ENCODE data around the gene SLC22A16.

Gene SLC22A16

DNA sequence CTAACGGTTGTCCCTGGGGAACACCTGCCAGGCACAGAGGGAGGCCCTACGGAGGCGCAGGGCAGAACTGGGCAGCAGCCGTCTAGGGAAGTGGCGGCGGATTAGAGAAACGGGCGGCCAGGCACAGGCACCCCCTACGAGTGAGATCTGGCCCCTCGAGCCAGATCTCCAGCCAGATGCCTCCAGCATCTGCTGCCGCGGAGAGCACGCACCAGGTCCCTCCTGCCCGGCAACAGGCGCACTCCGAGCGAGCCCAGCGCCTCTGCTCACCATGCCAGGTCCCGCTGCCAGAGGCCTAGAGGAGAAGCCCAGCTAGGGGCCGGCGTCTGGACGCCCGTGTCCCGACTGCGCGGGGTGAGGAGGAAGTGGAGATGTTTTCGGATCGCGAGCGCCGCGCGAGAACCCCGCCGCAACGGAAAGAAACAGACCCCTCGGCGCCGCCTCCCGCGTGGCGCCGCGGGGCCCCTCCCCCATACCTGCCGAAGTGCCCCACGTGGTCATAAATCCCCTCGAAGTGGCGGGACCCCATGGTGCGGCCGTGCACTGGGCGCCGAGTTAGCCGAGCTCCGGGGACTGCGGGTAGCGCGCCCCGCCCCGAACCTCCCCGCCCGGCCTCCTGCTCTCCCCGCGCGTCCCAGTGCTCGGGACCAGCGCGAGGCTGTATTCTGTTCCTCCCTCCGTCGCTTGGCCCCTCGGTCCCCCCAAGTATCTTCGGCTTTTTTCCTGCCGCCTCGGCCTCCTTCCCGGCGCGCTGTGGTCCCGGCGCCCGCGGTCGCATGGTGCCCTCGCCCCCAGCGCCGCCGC lies at the start of gene SLC22A16:
Gene SLC22A16 (minus strand): TSS at position 568 of the 804 bp plus-strand sequence. CDS start 39 bp downstream, at position 529.
- TF ChIP-seq CTCF (IDR thresholded peaks at IDR 0.05; ENCODE audit: insufficient read depth, missing control alignments): no peak
- no peak for DNase-seq (ENCODE audit: insufficient read length, low spot score)
- FAIRE-seq: no peak

DNA sequence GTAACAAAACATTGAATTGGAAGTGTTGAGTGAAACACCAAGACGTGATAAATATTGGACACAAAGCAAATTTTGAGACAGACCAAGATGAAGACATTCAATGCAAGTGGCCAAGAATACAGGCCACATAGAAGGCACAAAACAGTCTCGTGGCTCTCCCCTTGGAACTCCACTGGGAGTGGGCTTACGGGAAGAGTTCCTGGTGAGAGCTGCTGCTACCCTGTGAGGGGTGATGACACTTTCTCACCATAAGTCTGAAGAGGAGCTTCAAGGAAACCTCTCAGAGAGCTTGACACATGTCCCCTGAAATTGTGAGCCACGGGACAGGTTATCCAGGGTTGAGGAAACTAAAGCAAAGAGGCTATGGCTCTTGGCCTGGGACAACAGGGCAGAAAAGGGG lies 48.6 kb upstream of the SLC22A16 start:
- FAIRE-seq: no peak
- no peak for DNase-seq (ENCODE audit: insufficient read length, low spot score)
- TF ChIP-seq CTCF (IDR thresholded peaks at IDR 0.05; ENCODE audit: insufficient read depth, missing control alignments): no peak

- TF ChIP-seq CTCF (IDR thresholded peaks at IDR 0.05; ENCODE audit: insufficient read depth, missing control alignments): no peak
- FAIRE-seq: no peak
- no peak for DNase-seq (ENCODE audit: insufficient read length, low spot score)
Measured at GRCh38 chr6:110524305-110524704, 47.9 kb upstream of the SLC22A16 start.

DNA sequence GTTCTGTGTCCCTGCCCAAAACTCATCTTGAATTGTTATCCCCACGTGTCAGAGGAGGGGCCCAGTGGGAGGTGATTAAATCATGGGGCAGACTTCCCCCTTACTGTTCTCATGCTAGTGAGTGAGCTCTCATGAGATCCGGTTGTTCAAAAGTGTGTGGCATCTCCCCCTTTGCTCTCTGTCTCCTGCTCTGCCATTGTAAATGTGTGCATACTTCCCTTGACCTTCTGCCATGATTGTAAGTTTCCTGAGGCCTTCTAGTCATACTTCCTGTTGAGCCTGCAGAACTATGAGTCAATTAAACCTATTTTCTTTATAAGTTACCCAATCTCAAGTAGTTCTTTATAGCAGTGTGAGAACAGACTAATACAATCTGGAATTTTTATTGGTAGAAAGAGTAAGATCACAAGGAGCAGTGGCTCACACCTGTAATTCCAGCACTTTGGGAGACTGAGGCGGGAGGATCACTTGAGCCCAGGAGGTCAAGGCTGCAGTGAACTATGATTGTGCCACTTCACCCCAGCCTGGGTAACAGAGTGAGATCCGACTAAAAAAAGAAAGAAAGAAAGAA lies 47.1 kb upstream of the SLC22A16 start:
- FAIRE-seq: no peak
- TF ChIP-seq CTCF (IDR thresholded peaks at IDR 0.05; ENCODE audit: insufficient read depth, missing control alignments): no peak

DNA sequence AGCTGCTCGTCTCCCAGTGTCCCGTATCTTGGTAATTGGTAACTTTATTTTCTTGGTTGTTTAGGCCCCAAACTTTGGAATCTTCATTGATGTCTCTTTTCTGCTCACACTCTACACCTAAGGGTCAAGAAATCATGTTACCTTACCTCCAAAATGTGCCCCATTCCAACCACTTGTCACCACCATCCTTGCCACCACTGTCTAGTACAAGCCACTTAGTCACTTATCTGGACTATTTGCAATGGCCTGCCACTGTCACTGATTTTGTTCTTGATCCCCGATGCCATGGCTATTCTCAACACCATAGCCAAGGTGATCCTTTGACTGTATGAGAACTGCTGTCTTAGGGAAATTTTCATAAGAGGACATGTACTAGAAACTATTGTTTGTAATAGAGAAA lies 46.0 kb upstream of the SLC22A16 start:
- DNase-seq (ENCODE audit: insufficient read length, low spot score) (no peak), FAIRE-seq (no peak)
- no peak for TF ChIP-seq CTCF (IDR thresholded peaks at IDR 0.05; ENCODE audit: insufficient read depth, missing control alignments)

More for the DNA sequence above, 47.1 kb upstream of the SLC22A16 start:
- DNase-seq (ENCODE audit: insufficient read length, low spot score): no peak

- TF ChIP-seq CTCF (IDR thresholded peaks at IDR 0.05; ENCODE audit: insufficient read depth, missing control alignments): no peak
- DNase-seq (ENCODE audit: insufficient read length, low spot score) (no peak), FAIRE-seq (no peak)
Measured at GRCh38 chr6:110520992-110521543, 44.7 kb upstream of the SLC22A16 start.
